GM12878 (cell line): ENCODE results near the gene DHX32. TPM values are rescaled to one million over a fixed set of nuclear protein-coding genes. Genes with fewer than 3 reads are reported as not detected.

Source experiments
- ATAC-seq: fragments of 200-7000 bp; cut with Tn5 transposase; 3 replicates; pipeline ENCODE4 v1.9.1; 2020; ENCODE audit warnings: mild to moderate bottlenecking, moderate library complexity
- BruUV-seq: library from RNA; stranded (reverse); fragments of 400-500 nt; replicated peaks from 2 replicates; lab custom pipeline; 2021; lab: Mats Ljungman, UMichigan
- CTCF ChIA-PET: fragments of 300-600 bp; sonication (Branson Sonifier 250); formaldehyde crosslinking; extraction: SDS; loops from one replicate; lab custom pipeline; 2021; ENCODE audit warnings: inconsistent platforms; lab: Yijun Ruan, JAX
- POLR2A ChIA-PET: fragments of 350-600 bp; formaldehyde crosslinking; extraction: SDS; loops from one replicate; lab custom pipeline; 2021; ENCODE audit warnings: inconsistent platforms; lab: Charles Lee
- RAD21 ChIA-PET: fragments of 300-600 bp; sonication (Branson Sonifier 250); formaldehyde crosslinking; loops from one replicate; lab custom pipeline; 2023; ENCODE audit warnings: antibody characterized with exemption; ENCODE audit not compliant: unreplicated experiment; lab: Charles Lee
- SMC1A ChIA-PET: fragments of 300-600 bp; sonication (Branson Sonifier 250); formaldehyde crosslinking; loops from one replicate; lab custom pipeline; 2023; ENCODE audit not compliant: unreplicated experiment, uncharacterized antibody; lab: Charles Lee
- DNase-seq: peaks from one replicate; pipeline ENCODE4 v3.0.0-alpha.2; 2011; ENCODE audit warnings: low read depth, low spot score
- FAIRE-seq: peaks from 3 replicates; lab custom pipeline; 2011; peaks lifted over from hg19 to GRCh38; lab: Jason Lieb, UNC
- H2AFZ ChIP-seq: 2 replicates; pipeline ENCODE4 v1.6.0; 2011; ENCODE audit warnings: low read depth, low read length, control low read depth; ENCODE audit not compliant: control insufficient read depth
- H3K27ac ChIP-seq: 2 replicates; pipeline ENCODE4 v1.5.1; 2011; ENCODE audit warnings: control low read depth; ENCODE audit not compliant: control insufficient read depth, insufficient read depth
- H3K27me3 ChIP-seq, 2 experiments: replicated peaks in 1 of 2; 2 replicates each; pipeline versions ENCODE4 v1.6.0 to v1.6.1; 2011; ENCODE audit warnings: low read length in 1 of 2; ENCODE audit not compliant: control insufficient read depth in 2 of 2, insufficient read depth in 2 of 2
- H3K36me3 ChIP-seq, 2 experiments: 2 replicates each; pipeline ENCODE4 v1.5.1; 2011; ENCODE audit warnings: low read length in 1 of 2; ENCODE audit not compliant: control insufficient read depth in 2 of 2, insufficient read depth in 2 of 2
- H3K4me1 ChIP-seq: 2 replicates; pipeline ENCODE4 v1.6.1; 2011; ENCODE audit warnings: mild to moderate bottlenecking, low read length, moderate library complexity, mixed read lengths; ENCODE audit not compliant: control insufficient read depth, insufficient read depth
- H3K4me2 ChIP-seq: 2 replicates; pipeline ENCODE4 v1.6.0; 2011; ENCODE audit warnings: control low read depth; ENCODE audit not compliant: control insufficient read depth, insufficient read depth
- H3K4me3 ChIP-seq: fragments of 200-600 bp; sonication (generic); 2 replicates; pipeline ENCODE4 v1.5.1; 2016
- H3K79me2 ChIP-seq: 2 replicates; pipeline ENCODE4 v1.6.0; 2011; ENCODE audit warnings: low read length; ENCODE audit not compliant: control insufficient read depth, insufficient read depth
- H3K9ac ChIP-seq: 2 replicates; pipeline ENCODE4 v1.8.0; 2011; ENCODE audit warnings: low read length, control low read depth, mixed read lengths; ENCODE audit not compliant: control insufficient read depth, insufficient read depth
- H3K9me3 ChIP-seq: replicated peaks from 3 replicates; pipeline ENCODE4 v1.5.1; 2011; ENCODE audit warnings: mild to moderate bottlenecking, low read length; ENCODE audit not compliant: control insufficient read depth, insufficient read depth
- H4K20me1 ChIP-seq: 2 replicates; pipeline ENCODE4 v1.6.0; 2011; ENCODE audit not compliant: control insufficient read depth, insufficient read depth
- CHD1 ChIP-seq: IDR thresholded peaks from 2 replicates; pipeline ENCODE4 v1.6.1; 2012; ENCODE audit warnings: low read depth, low read length, improper control_type of control experiment
- CHD2 ChIP-seq: IDR thresholded peaks from 2 replicates; pipeline ENCODE4 v1.6.1; 2011; ENCODE audit warnings: low read depth, low read length, improper control_type of control experiment, borderline replicate concordance
- CREB1 ChIP-seq: IDR thresholded peaks from 2 replicates; pipeline ENCODE4 v1.6.1; 2012; ENCODE audit warnings: low read depth, mild to moderate bottlenecking, inconsistent platforms
- EED ChIP-seq: sonication (generic); IDR thresholded peaks from 2 replicates; pipeline ENCODE4 v1.6.1; 2016; ENCODE audit warnings: antibody characterized with exemption, low read depth
- IRF4 ChIP-seq: IDR thresholded peaks from 2 replicates; pipeline ENCODE4 v1.6.1; 2011; ENCODE audit warnings: low read depth, low read length
- NFYA ChIP-seq: IDR thresholded peaks from 2 replicates; pipeline ENCODE4 v1.6.1; 2011; ENCODE audit warnings: low read depth, mild to moderate bottlenecking, low read length, improper control_type of control experiment, borderline replicate concordance
- RFX5 ChIP-seq: IDR thresholded peaks from 2 replicates; pipeline ENCODE4 v1.6.1; 2011; ENCODE audit warnings: low read depth, low read length, improper control_type of control experiment
- SPI1 ChIP-seq: IDR thresholded peaks from 2 replicates; pipeline ENCODE4 v1.6.1; 2011; ENCODE audit warnings: low read depth, mild to moderate bottlenecking, low read length, moderate library complexity, borderline replicate concordance; ENCODE audit not compliant: insufficient read depth
- SUZ12 ChIP-seq: fragments of 200-600 bp; sonication (generic); IDR thresholded peaks from one replicate; pipeline ENCODE4 v1.6.1; 2018; ENCODE audit warnings: antibody characterized with exemption, mild to moderate bottlenecking; ENCODE audit not compliant: unreplicated experiment
- TAF1 ChIP-seq: IDR thresholded peaks from 2 replicates; pipeline ENCODE4 v1.6.1; 2011; ENCODE audit warnings: mild to moderate bottlenecking, low read depth, low read length, borderline replicate concordance
- WRNIP1 ChIP-seq: IDR thresholded peaks from 2 replicates; pipeline ENCODE4 v1.6.1; 2011; ENCODE audit warnings: low read depth, low read length, improper control_type of control experiment, borderline replicate concordance
- YBX1 ChIP-seq: fragments of 450-650 bp; IDR thresholded peaks from 2 replicates; pipeline ENCODE4 v1.6.1; 2016; ENCODE audit warnings: antibody characterized with exemption
- YY1 ChIP-seq: IDR thresholded peaks from 2 replicates; pipeline ENCODE4 v1.6.1; 2011; ENCODE audit warnings: low read depth, mild to moderate bottlenecking, low read length
- WGBS: methylation state at CpG from one replicate; pipeline ENCODE4 v1.1.6; 2016; ENCODE audit warnings: low lambda C conversion rate; ENCODE audit not compliant: insufficient replicate concordance, insufficient coverage; ENCODE audit errors: missing lambda C conversion rate; 5-methylcytosine and 5-hydroxymethylcytosine counted together
- in situ Hi-C: fragments of 300-500 bp; cut with MboI; formaldehyde crosslinking; loops from 9 replicates; pipeline ENCODE4 v1.14.3; 2018; ENCODE audit warnings: mixed read lengths
- intact Hi-C: fragments of 100-400 bp; cut with micrococcal nuclease; formaldehyde crosslinking; loops from one replicate; pipeline ENCODE4 v1.14.2; 2022; ENCODE audit not compliant: unreplicated experiment
- polyA plus RNA-seq, 11 experiments: library from polyadenylated mRNA; depleted of rRNA in 4 of 11; unstranded in 6 of 11; stranded (reverse) in 5 of 11; fragments of >200 nt; fragmentation: Nextera tagmentation in 4 of 11; fragmentation: Illumina TruSeq in 1 of 11; extraction: Ambion mirVana in 4 of 11; extraction: Trizol in 1 of 11; gene quantifications; 1 replicate in 1 of 11; 2 replicates in 10 of 11; pipeline versions ENCODE4 v1.2.1 to v1.2.3, GENCODE V29; 2011 to 2016; ENCODE audit warnings: inconsistent platforms in 2 of 11, missing spikeins in 2 of 11, low read depth in 1 of 11
- total RNA-seq, 4 experiments: library from RNA; depleted of rRNA in 3 of 4; stranded (reverse); fragments of >200 nt in 3 of 4; fragmentation: Illumina TruSeq in 1 of 4; extraction: Trizol in 1 of 4; gene quantifications; 2 replicates each; pipeline versions ENCODE4 v1.2.1 to v1.2.3, GENCODE V29; 2013 to 2021
- TF ChIP-seq, protein P1 (sequence below): IDR thresholded peaks from 2 replicates; pipeline ENCODE4 v1.6.1; 2011; ENCODE audit warnings: borderline replicate concordance, low read depth, mild to moderate bottlenecking, moderate library complexity, mixed read lengths, low read length; ENCODE audit not compliant: insufficient read depth; ENCODE audit errors: extremely low read length
- TF ChIP-seq, protein P2 (sequence below): fragments of 450-650 bp; IDR thresholded peaks from 2 replicates; pipeline ENCODE4 v1.6.1; 2017; ENCODE audit warnings: low read depth, mild to moderate bottlenecking, moderate library complexity

The DHX32 gene
- total and polyA plus RNA-seq, 10 of the 15 experiments (the other 5 are each of a cell fraction or from before 2014, with no cell fraction given), result 5.4 to 21.0 (median 16.0) TPM

DNA sequence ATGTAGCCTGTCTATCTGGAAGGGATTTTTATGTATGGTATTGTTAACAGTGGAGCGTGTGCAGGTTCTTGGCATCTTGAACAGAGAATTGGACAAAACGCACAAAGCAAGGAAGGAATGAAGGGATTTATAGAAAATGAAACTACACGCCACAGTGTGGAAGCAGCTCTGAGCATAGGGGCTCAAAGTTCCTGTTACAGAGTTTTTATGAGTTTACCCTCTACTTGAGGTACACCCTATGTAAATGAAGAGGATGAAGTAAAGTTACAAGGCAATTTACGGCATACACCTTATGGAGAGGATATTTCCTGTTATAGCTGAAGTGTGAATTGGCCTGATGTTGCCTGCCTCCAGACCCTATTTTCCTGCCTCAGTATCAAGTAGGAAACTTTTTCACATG is 48.5 kb upstream of the DHX32 start:
- no peaks in the 10 kb centered on the region for H3K27me3 ChIP-seq
- CTCF ChIA-PET, result no interaction called here
- no peaks in the 10 kb centered on the region for H3K36me3 ChIP-seq
- no peaks in the 10 kb centered on the region for H3K79me2 ChIP-seq
- no TSS peak for BruUV-seq
- SMC1A ChIA-PET, result no interaction called here
- no peak for DNase-seq
- intact Hi-C loops (no loop called here), in situ Hi-C loops (no loop called here)
- H3K4me1 ChIP-seq, result no peaks in the 10 kb centered on the region
- no peak overlapping the region for H3K4me2 ChIP-seq
- no peak overlapping the region for H2AFZ ChIP-seq
- TF ChIP-seq SPI1, result no peak
- TF ChIP-seq TAF1, result no peak
- no peak for TF ChIP-seq CHD2
- no peak for TF ChIP-seq SUZ12
- TF ChIP-seq WRNIP1, result no peak
- TF ChIP-seq EED, result no peak
- TF ChIP-seq IRF4, result no peak
- TF ChIP-seq, protein P1, sequence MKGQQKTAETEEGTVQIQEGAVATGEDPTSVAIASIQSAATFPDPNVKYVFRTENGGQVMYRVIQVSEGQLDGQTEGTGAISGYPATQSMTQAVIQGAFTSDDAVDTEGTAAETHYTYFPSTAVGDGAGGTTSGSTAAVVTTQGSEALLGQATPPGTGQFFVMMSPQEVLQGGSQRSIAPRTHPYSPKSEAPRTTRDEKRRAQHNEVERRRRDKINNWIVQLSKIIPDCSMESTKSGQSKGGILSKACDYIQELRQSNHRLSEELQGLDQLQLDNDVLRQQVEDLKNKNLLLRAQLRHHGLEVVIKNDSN, result no peak
- no peak for TF ChIP-seq CREB1
- TF ChIP-seq RFX5, result no peak
- TF ChIP-seq YY1, result no peak
- TF ChIP-seq YBX1, result no peak
- TF ChIP-seq, protein P2, sequence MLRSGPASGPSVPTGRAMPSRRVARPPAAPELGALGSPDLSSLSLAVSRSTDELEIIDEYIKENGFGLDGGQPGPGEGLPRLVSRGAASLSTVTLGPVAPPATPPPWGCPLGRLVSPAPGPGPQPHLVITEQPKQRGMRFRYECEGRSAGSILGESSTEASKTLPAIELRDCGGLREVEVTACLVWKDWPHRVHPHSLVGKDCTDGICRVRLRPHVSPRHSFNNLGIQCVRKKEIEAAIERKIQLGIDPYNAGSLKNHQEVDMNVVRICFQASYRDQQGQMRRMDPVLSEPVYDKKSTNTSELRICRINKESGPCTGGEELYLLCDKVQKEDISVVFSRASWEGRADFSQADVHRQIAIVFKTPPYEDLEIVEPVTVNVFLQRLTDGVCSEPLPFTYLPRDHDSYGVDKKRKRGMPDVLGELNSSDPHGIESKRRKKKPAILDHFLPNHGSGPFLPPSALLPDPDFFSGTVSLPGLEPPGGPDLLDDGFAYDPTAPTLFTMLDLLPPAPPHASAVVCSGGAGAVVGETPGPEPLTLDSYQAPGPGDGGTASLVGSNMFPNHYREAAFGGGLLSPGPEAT, result no peak
- no peak for TF ChIP-seq NFYA
- TF ChIP-seq CHD1, result no peak
- TF ChIP-seq, all 136 proteins: peak for 0
- no peak overlapping the region for H3K4me3 ChIP-seq
- no peaks in the 10 kb centered on the region for H3K9me3 ChIP-seq
- ChIA-PET POLR2A (no interaction called here), RAD21 (no interaction called here)
- no peak overlapping the region for H3K9ac ChIP-seq
- no peak overlapping the region for H3K27ac ChIP-seq
- no peak for FAIRE-seq
- WGBS, result 38% methylated on average over 4 of the region's 4 CpGs
- H4K20me1 ChIP-seq, result no peaks in the 10 kb centered on the region
- ATAC-seq, result no peak
